ENCODE measurements around the gene SPECC1L. TPM values are rescaled to one million over a fixed set of nuclear protein-coding genes. Genes with fewer than 3 reads are reported as not detected.
"Not testable (repeated sequence)": the region's sequence is repeated elsewhere in the genome, so short reads cannot be mapped to it uniquely, and the experiment has no call there.

Gene SPECC1L
- total RNA-seq, 2 donors from 2014 or later, result 61.9 to 69.1 TPM

DNA sequence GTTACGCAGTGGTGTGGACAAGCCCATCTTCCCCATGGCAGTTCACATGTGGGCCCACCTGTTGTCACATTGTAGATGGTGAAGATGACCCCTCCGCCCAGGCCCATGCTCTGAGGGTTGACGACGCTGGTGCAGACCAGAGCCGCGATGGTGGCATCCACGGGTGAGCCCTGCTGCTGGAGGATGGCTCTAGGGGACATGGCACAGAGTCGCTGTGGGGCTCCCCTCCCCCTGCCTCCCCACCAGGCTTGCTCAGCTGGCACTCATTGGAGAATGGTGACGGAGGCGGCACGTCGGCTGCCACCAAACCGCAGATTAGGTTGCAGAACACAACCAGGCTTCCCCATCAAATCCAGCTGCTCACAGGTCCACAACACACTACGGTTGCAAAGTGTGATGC lies 36.8 kb upstream of the SPECC1L start:
- no peaks in the 10 kb centered on the region for H3K4me1 ChIP-seq (ENCODE audit: control insufficient read depth, insufficient read depth, low read length)
- DNase-seq, result no peak
- H3K27ac Mint-ChIP-seq, result no peak overlapping the region
- no peaks in the 10 kb centered on the region for H3K36me3 Mint-ChIP-seq (ENCODE audit: low read depth)
- no peak overlapping the region for H3K27ac ChIP-seq (ENCODE audit: low read depth, low read length)
- peaks cover 3% of the 10 kb centered on the region for H3K4me1 Mint-ChIP-seq
- no peaks in the 10 kb centered on the region for H3K27me3 Mint-ChIP-seq (ENCODE audit: insufficient read depth)
- no peak overlapping the region for H3K4me3 ChIP-seq (ENCODE audit: low read length)
- H3K9ac ChIP-seq (ENCODE audit: extremely low read depth, low read length, poor library complexity, severe bottlenecking), result no peak overlapping the region
- H3K27me3 ChIP-seq (ENCODE audit: control insufficient read depth, insufficient read depth, low read length, poor library complexity, severe bottlenecking), result no peaks in the 10 kb centered on the region
- no peaks in the 10 kb centered on the region for H3K9me3 ChIP-seq (ENCODE audit: control insufficient read depth, low read length)
- WGBS, 2 experiments (ENCODE audit: insufficient coverage in 1 of 2, insufficient read length in 1 of 2), result 96 to 98% methylated on average over 3 to 14 of the region's 14 CpGs
- no peaks in the 10 kb centered on the region for H3K36me3 ChIP-seq (ENCODE audit: control insufficient read depth, insufficient read depth, low read length)
- H3K9me3 Mint-ChIP-seq, result peaks cover 2% of the 10 kb centered on the region
- TF ChIP-seq, protein P1, sequence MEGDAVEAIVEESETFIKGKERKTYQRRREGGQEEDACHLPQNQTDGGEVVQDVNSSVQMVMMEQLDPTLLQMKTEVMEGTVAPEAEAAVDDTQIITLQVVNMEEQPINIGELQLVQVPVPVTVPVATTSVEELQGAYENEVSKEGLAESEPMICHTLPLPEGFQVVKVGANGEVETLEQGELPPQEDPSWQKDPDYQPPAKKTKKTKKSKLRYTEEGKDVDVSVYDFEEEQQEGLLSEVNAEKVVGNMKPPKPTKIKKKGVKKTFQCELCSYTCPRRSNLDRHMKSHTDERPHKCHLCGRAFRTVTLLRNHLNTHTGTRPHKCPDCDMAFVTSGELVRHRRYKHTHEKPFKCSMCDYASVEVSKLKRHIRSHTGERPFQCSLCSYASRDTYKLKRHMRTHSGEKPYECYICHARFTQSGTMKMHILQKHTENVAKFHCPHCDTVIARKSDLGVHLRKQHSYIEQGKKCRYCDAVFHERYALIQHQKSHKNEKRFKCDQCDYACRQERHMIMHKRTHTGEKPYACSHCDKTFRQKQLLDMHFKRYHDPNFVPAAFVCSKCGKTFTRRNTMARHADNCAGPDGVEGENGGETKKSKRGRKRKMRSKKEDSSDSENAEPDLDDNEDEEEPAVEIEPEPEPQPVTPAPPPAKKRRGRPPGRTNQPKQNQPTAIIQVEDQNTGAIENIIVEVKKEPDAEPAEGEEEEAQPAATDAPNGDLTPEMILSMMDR (conservative IDR thresholded peaks at IDR 0.05), result no peak
- H3K4me3 Mint-ChIP-seq, result no peak overlapping the region

DNA sequence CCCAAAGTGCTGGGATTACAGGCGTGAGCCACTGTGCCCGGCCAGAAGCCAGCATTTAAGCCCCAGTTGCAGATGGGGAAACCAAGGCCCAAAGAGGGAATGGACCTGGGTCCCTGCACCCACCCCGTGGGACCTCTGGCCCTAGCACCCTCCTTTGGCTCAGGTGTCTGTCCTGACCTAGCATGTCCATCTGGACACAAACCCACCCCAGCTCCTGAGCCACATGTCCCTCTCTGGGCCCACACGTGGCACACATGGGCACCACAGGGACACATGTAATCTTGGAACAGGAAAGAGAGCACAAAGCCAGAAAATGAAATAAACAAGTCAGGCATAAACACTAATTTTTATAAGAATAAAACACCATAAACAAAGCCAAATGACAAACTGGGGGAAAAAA lies 35.3 kb upstream of the SPECC1L start:
- no peak for DNase-seq
- no peaks in the 10 kb centered on the region for H3K36me3 Mint-ChIP-seq (ENCODE audit: low read depth)
- no peak overlapping the region for H3K9ac ChIP-seq (ENCODE audit: extremely low read depth, low read length, poor library complexity, severe bottlenecking)
- no peaks in the 10 kb centered on the region for H3K36me3 ChIP-seq (ENCODE audit: control insufficient read depth, insufficient read depth, low read length)
- no peaks in the 10 kb centered on the region for H3K27me3 Mint-ChIP-seq (ENCODE audit: insufficient read depth)
- 84 to 88% methylated on average over 2 to 4 of the region's 4 CpGs for WGBS, 2 experiments (ENCODE audit: insufficient coverage in 1 of 2, insufficient read length in 1 of 2)
- peaks cover 3% of the 10 kb centered on the region for H3K4me1 Mint-ChIP-seq
- H3K4me3 Mint-ChIP-seq, result no peak overlapping the region
- H3K9me3 ChIP-seq (ENCODE audit: control insufficient read depth, low read length), result no peaks in the 10 kb centered on the region
- H3K4me1 ChIP-seq (ENCODE audit: control insufficient read depth, insufficient read depth, low read length), result no peaks in the 10 kb centered on the region
- no peak overlapping the region for H3K27ac ChIP-seq (ENCODE audit: low read depth, low read length)
- H3K9me3 Mint-ChIP-seq, result peaks cover 2% of the 10 kb centered on the region
- TF ChIP-seq, protein P1 (conservative IDR thresholded peaks at IDR 0.05), result no peak
- no peak overlapping the region for H3K27ac Mint-ChIP-seq
- H3K27me3 ChIP-seq (ENCODE audit: control insufficient read depth, insufficient read depth, low read length, poor library complexity, severe bottlenecking), result no peaks in the 10 kb centered on the region
- H3K4me3 ChIP-seq (ENCODE audit: low read length), result no peak overlapping the region

DNA sequence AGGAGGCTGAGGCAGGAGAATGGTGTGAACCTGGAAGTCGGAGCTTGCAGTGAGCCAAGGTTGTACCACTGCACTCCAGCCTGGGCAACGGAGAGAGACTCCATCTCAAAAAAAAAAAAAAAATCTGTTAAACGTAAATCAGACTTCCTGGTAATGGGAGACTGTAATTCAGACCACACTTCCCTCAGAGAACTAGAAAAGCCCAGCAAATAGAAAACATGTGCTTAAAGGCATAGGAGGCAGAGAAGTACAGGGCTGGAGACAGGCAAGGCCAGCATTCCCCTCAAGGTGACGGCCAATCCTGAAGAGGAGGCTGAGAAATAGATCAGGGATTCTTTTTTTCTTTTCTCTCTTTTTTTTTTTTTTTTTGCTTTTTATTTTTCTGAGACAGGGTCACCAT lies 34.0 kb upstream of the SPECC1L start:
- Mint-ChIP-seq H3K27me3 (ENCODE audit: insufficient read depth) (no peaks in the 10 kb centered on the region), H3K9me3 (peaks cover 2% of the 10 kb centered on the region), H3K27ac (no peak overlapping the region), H3K4me1 (no peaks in the 10 kb centered on the region), H3K4me3 (no peak overlapping the region), H3K36me3 (ENCODE audit: low read depth) (no peaks in the 10 kb centered on the region)
- H3K27ac ChIP-seq (ENCODE audit: low read depth, low read length), result no peak overlapping the region
- H3K36me3 ChIP-seq (ENCODE audit: control insufficient read depth, insufficient read depth, low read length), result no peaks in the 10 kb centered on the region
- H3K9me3 ChIP-seq (ENCODE audit: control insufficient read depth, low read length), result no peaks in the 10 kb centered on the region
- H3K9ac ChIP-seq (ENCODE audit: extremely low read depth, low read length, poor library complexity, severe bottlenecking), result no peak overlapping the region
- WGBS, 2 experiments (ENCODE audit: insufficient coverage in 1 of 2, insufficient read length in 1 of 2), result 92 to 96% methylated on average over 2 to 4 of the region's 4 CpGs
- no peak overlapping the region for H3K4me3 ChIP-seq (ENCODE audit: low read length)
- no peak for DNase-seq
- TF ChIP-seq, protein P1 (conservative IDR thresholded peaks at IDR 0.05), result no peak
- no peaks in the 10 kb centered on the region for H3K4me1 ChIP-seq (ENCODE audit: control insufficient read depth, insufficient read depth, low read length)
- H3K27me3 ChIP-seq (ENCODE audit: control insufficient read depth, insufficient read depth, low read length, poor library complexity, severe bottlenecking), result no peaks in the 10 kb centered on the region

DNA sequence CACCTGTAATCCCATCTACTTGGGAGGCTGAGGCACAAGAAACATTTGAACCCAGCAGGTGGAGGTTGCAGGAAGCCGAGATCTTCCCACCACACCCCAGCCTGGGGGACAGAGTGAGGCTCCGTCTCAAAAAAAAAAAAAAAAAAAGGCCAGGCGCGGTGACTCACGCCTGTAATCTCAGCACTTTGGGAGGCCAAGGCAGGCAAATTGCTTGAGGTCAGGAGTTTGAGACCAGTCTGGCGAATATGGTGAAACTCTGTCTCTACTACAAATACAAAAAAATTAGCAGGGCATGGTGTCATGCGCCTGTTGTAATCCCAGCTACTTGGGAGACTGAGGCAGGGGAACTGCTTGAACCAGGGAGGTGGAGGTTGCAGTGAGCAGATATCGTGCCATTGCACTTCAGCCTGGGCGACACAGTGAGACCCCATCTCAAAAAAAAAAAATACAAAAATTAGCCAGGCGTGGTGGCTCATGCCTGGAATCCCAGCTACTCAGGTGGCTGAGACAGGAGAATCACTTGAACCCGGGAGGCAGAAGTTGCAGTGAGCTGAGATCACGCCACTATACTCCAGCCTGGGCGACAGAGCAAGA lies 32.4 kb upstream of the SPECC1L start:
- not testable (repeated sequence) for H3K9ac ChIP-seq (ENCODE audit: extremely low read depth, low read length, poor library complexity, severe bottlenecking); H3K9me3 Mint-ChIP-seq

More for the DNA sequence above, 32.4 kb upstream of the SPECC1L start:
- not testable (repeated sequence) for H3K36me3 Mint-ChIP-seq (ENCODE audit: low read depth); H3K4me1 ChIP-seq (ENCODE audit: control insufficient read depth, insufficient read depth, low read length); H3K4me3 ChIP-seq (ENCODE audit: low read length); H3K27ac Mint-ChIP-seq; H3K36me3 ChIP-seq (ENCODE audit: control insufficient read depth, insufficient read depth, low read length); H3K9me3 ChIP-seq (ENCODE audit: control insufficient read depth, low read length); H3K27ac ChIP-seq (ENCODE audit: low read depth, low read length); H3K27me3 ChIP-seq (ENCODE audit: control insufficient read depth, insufficient read depth, low read length, poor library complexity, severe bottlenecking); H3K4me3 Mint-ChIP-seq; H3K27me3 Mint-ChIP-seq (ENCODE audit: insufficient read depth); DNase-seq; H3K4me1 Mint-ChIP-seq
- 87 to 94% methylated on average over 5 to 10 of the region's 13 CpGs for WGBS, 2 experiments (ENCODE audit: insufficient coverage in 1 of 2, insufficient read length in 1 of 2)
